ENCODE measurements around the gene TM6SF1. TPM values are rescaled to one million over a fixed set of nuclear protein-coding genes. Genes with fewer than 3 reads are reported as not detected.

The TM6SF1 gene
- total and polyA plus RNA-seq, 4 donors = 0.65 to 2.1 (median 1.3) TPM

GRCh38 chr15:83158393-83158792 lies 50.9 kb downstream of the TM6SF1 start:
- Histone ChIP-seq H3K36me3 (ENCODE audit: control insufficient read depth in 4 of 4, insufficient read depth in 3 of 4, low read depth in 1 of 4, low read length in 3 of 4) (no peaks in the 10 kb centered on the region), H3K27me3 (ENCODE audit: control insufficient read depth in 4 of 4, insufficient read depth in 4 of 4, low read length in 3 of 4) (no peaks in the 10 kb centered on the region), H3K9me3 (ENCODE audit: control insufficient read depth in 4 of 4, low read length in 3 of 4) (no peaks in the 10 kb centered on the region), H3K4me3 (ENCODE audit: low read depth in 1 of 3, low read length in 3 of 3) (no peak overlapping the region), H3K4me1 (ENCODE audit: control insufficient read depth in 4 of 4, insufficient read depth in 4 of 4, low read length in 3 of 4) (no peaks in the 10 kb centered on the region), H3K9ac (ENCODE audit: low read depth in 1 of 2, low read length in 2 of 2) (no peak overlapping the region), H3K27ac (ENCODE audit: low read depth in 1 of 2, low read length in 2 of 2) (no peak overlapping the region)
- no peak for TF ChIP-seq SP1 (IDR thresholded peaks at IDR 0.05)
- no peak for DNase-seq (ENCODE audit: low spot score)
- 68% methylated on average over 1 of the region's 1 CpG for WGBS

GRCh38 chr15:83160741-83161140 lies 53.3 kb downstream of the TM6SF1 start:
- DNase-seq (ENCODE audit: low spot score) = no peak
- TF ChIP-seq REST (IDR thresholded peaks at IDR 0.05) (no peak), NR2F2 (IDR thresholded peaks at IDR 0.05) (no peak), RAD21 (IDR thresholded peaks at IDR 0.05) (no peak), JUND (IDR thresholded peaks at IDR 0.05) (no peak), ZBTB33 (IDR thresholded peaks at IDR 0.05) (no peak), FOXA1 (IDR thresholded peaks at IDR 0.05) (no peak), ATF3 (IDR thresholded peaks at IDR 0.05) (no peak), GABPA (IDR thresholded peaks at IDR 0.05 in 1 of 2, conservative IDR thresholded peaks at IDR 0.05 in 1 of 2) (no peak), FOXA2 (IDR thresholded peaks at IDR 0.05) (no peak)
- Histone ChIP-seq H3K9me3 (ENCODE audit: control insufficient read depth in 4 of 4, low read length in 3 of 4) (no peaks in the 10 kb centered on the region), H3K27me3 (ENCODE audit: control insufficient read depth in 4 of 4, insufficient read depth in 4 of 4, low read length in 3 of 4) (no peaks in the 10 kb centered on the region), H3K4me1 (ENCODE audit: control insufficient read depth in 4 of 4, insufficient read depth in 4 of 4, low read length in 3 of 4) (no peaks in the 10 kb centered on the region), H3K27ac (ENCODE audit: low read depth in 1 of 2, low read length in 2 of 2) (no peak overlapping the region), H3K9ac (ENCODE audit: low read depth in 1 of 2, low read length in 2 of 2) (no peak overlapping the region), H3K4me3 (ENCODE audit: low read depth in 1 of 3, low read length in 3 of 3) (no peak overlapping the region), H3K36me3 (ENCODE audit: control insufficient read depth in 4 of 4, insufficient read depth in 3 of 4, low read depth in 1 of 4, low read length in 3 of 4) (no peaks in the 10 kb centered on the region)
- 91% methylated on average over 3 of the region's 3 CpGs for WGBS

GRCh38 chr15:83163032-83163431 lies 55.6 kb downstream of the TM6SF1 start:
- Histone ChIP-seq H3K36me3 (ENCODE audit: control insufficient read depth in 4 of 4, insufficient read depth in 3 of 4, low read depth in 1 of 4, low read length in 3 of 4) (no peaks in the 10 kb centered on the region), H3K4me3 (ENCODE audit: low read depth in 1 of 3, low read length in 3 of 3) (no peak overlapping the region), H3K27me3 (ENCODE audit: control insufficient read depth in 4 of 4, insufficient read depth in 4 of 4, low read length in 3 of 4) (peaks cover 0 to 3% (median 0%) of the 10 kb centered on the region in 4 donors), H3K9me3 (ENCODE audit: control insufficient read depth in 4 of 4, low read length in 3 of 4) (peaks cover 0 to 9% (median 4%) of the 10 kb centered on the region in 4 donors), H3K9ac (ENCODE audit: low read depth in 1 of 2, low read length in 2 of 2) (no peak overlapping the region), H3K27ac (ENCODE audit: low read depth in 1 of 2, low read length in 2 of 2) (no peak overlapping the region), H3K4me1 (ENCODE audit: control insufficient read depth in 4 of 4, insufficient read depth in 4 of 4, low read length in 3 of 4) (no peaks in the 10 kb centered on the region)
- TF ChIP-seq YY1 (IDR thresholded peaks at IDR 0.05) (no peak), CTCF (IDR thresholded peaks at IDR 0.05; ENCODE audit: low read depth, low read length, missing input control) (no peak), FOXA2 (IDR thresholded peaks at IDR 0.05) (no peak)
- whole genome bisulfite sequencing = 87% methylated on average over 4 of the region's 4 CpGs
- DNase-seq (ENCODE audit: low spot score) = no peak
